H1 (cell line): ENCODE measurements around the gene IL1R1. TPM values are rescaled to one million over a fixed set of nuclear protein-coding genes. Genes with fewer than 3 reads are reported as not detected.

Source experiments
- CTCF ChIA-PET: fragments of 300-600 bp; sonication (Branson Sonifier 250); formaldehyde crosslinking; loops from one replicate; lab custom pipeline; 2021; ENCODE audit not compliant: partially characterized antibody; lab: Charles Lee
- POLR2A ChIA-PET: fragments of 300-600 bp; sonication (Branson Sonifier 250); formaldehyde crosslinking; loops from one replicate; lab custom pipeline; 2021; ENCODE audit warnings: inconsistent platforms; ENCODE audit not compliant: partially characterized antibody; lab: Charles Lee
- DNase-seq, 2 experiments: peaks; one replicate each; pipeline versions ENCODE4 v3.0.0 to v3.0.0-alpha.2; 2010 to 2022; ENCODE audit warnings: low spot score in 2 of 2, low read depth in 1 of 2, mixed read lengths in 1 of 2
- FAIRE-seq: peaks from 2 replicates; lab custom pipeline; 2011; peaks lifted over from hg19 to GRCh38; lab: Jason Lieb, UNC
- H2AFZ ChIP-seq: 2 replicates; pipeline ENCODE4 v1.8.1; 2012; ENCODE audit warnings: low read length, inconsistent platforms
- H2AK5ac ChIP-seq: 2 replicates; pipeline ENCODE4 v1.6.1; 2013; ENCODE audit warnings: low read depth, low read length
- H2BK120ac ChIP-seq: replicated peaks from 2 replicates; pipeline ENCODE3; 2013; ENCODE audit warnings: low read depth, low read length, inconsistent platforms
- H2BK12ac ChIP-seq: 2 replicates; pipeline ENCODE4 v1.6.1; 2013; ENCODE audit warnings: low read depth, low read length
- H2BK15ac ChIP-seq: 2 replicates; pipeline ENCODE4 v1.6.1; 2013; ENCODE audit warnings: low read length
- H2BK20ac ChIP-seq: 2 replicates; pipeline ENCODE4 v1.6.1; 2013; ENCODE audit warnings: low read length
- H2BK5ac ChIP-seq: 2 replicates; pipeline ENCODE4 v1.6.1; 2013; ENCODE audit warnings: low read depth, low read length
- H3K14ac ChIP-seq: 2 replicates; pipeline ENCODE4 v1.6.1; 2013; ENCODE audit warnings: inconsistent platforms; ENCODE audit not compliant: insufficient read length
- H3K18ac ChIP-seq: 2 replicates; pipeline ENCODE4 v1.6.1; 2013; ENCODE audit warnings: low read length; ENCODE audit errors: extremely low read depth
- H3K23ac ChIP-seq: 2 replicates; pipeline ENCODE4 v1.6.1; 2013; ENCODE audit warnings: inconsistent platforms; ENCODE audit not compliant: insufficient read length
- H3K23me2 ChIP-seq: 2 replicates; pipeline ENCODE4 v1.6.1; 2013; ENCODE audit warnings: low read depth, low read length
- H3K27ac ChIP-seq: 2 replicates; pipeline ENCODE4 v1.6.1; 2011; ENCODE audit warnings: low read depth, low read length, inconsistent platforms
- H3K27me3 ChIP-seq, 4 experiments: replicated peaks in 1 of 4; 1 replicate in 1 of 4; 2 replicates in 3 of 4; pipeline versions ENCODE4 v1.6.1 to v1.8.1; 2011 to 2013; ENCODE audit warnings: low read length in 3 of 4, mild to moderate bottlenecking in 3 of 4, inconsistent platforms in 2 of 4, mixed read lengths in 2 of 4, moderate library complexity in 1 of 4; ENCODE audit not compliant: control insufficient read depth in 3 of 4, insufficient read depth in 3 of 4; ENCODE audit errors: extremely low read depth in 1 of 4
- H3K36me3 ChIP-seq, 4 experiments: 2 replicates each; pipeline versions ENCODE4 v1.6.1 to v1.8.1; 2011 to 2013; ENCODE audit warnings: mild to moderate bottlenecking in 4 of 4, low read length in 3 of 4, moderate library complexity in 2 of 4, control low read depth in 1 of 4, inconsistent platforms in 1 of 4; ENCODE audit not compliant: insufficient read depth in 4 of 4, control insufficient read depth in 2 of 4
- H3K4ac ChIP-seq: replicated peaks from 2 replicates; pipeline ENCODE3; 2013; ENCODE audit warnings: low read length, low read depth, mixed read lengths, inconsistent platforms; ENCODE audit not compliant: insufficient read length
- H3K4me1 ChIP-seq, 4 experiments: replicated peaks in 1 of 4; 1 replicate in 1 of 4; 2 replicates in 3 of 4; pipeline versions ENCODE4 v1.6.1 to v1.8.1; 2011 to 2013; ENCODE audit warnings: low read length in 3 of 4, inconsistent platforms in 2 of 4, mixed read lengths in 1 of 4; ENCODE audit not compliant: insufficient read depth in 4 of 4, control insufficient read depth in 3 of 4
- H3K4me2 ChIP-seq, 2 experiments: 2 replicates each; pipeline versions ENCODE4 v1.6.1 to v1.8.1; 2011 to 2013; ENCODE audit warnings: low read depth in 2 of 2, low read length in 2 of 2, control low read depth in 1 of 2, inconsistent platforms in 1 of 2, mild to moderate bottlenecking in 1 of 2; ENCODE audit not compliant: insufficient read depth in 1 of 2
- H3K4me3 ChIP-seq, 4 experiments: fragments of 200-600, 300-600 bp in 1 of 4; sonication (generic), shearing (Covaris generic), sonication (Bioruptor Twin) in 1 of 4; 2 replicates each; pipeline versions ENCODE4 v1.5.1 to v1.8.1; 2011 to 2016; ENCODE audit warnings: low read length in 4 of 4, low read depth in 3 of 4, control low read depth in 2 of 4, inconsistent platforms in 2 of 4, mild to moderate bottlenecking in 2 of 4, mixed read lengths in 1 of 4, moderate library complexity in 1 of 4; ENCODE audit not compliant: insufficient read depth in 2 of 4; ENCODE audit errors: extremely low read depth in 1 of 4
- H3K56ac ChIP-seq: replicated peaks from 2 replicates; pipeline ENCODE3; 2013; ENCODE audit warnings: low read depth, mild to moderate bottlenecking, mixed read lengths, low read length, inconsistent platforms; ENCODE audit not compliant: insufficient read length
- H3K79me1 ChIP-seq: 2 replicates; pipeline ENCODE4 v1.6.1; 2013; ENCODE audit warnings: low read depth, low read length, control low read depth
- H3K79me2 ChIP-seq, 2 experiments: 2 replicates each; pipeline versions ENCODE4 v1.6.1 to v1.8.1; 2012 to 2013; ENCODE audit warnings: low read length in 2 of 2, mild to moderate bottlenecking in 2 of 2, inconsistent platforms in 1 of 2; ENCODE audit not compliant: insufficient read depth in 2 of 2, control insufficient read depth in 1 of 2
- H3K9ac ChIP-seq, 4 experiments: replicated peaks in 1 of 4; 1 replicate in 1 of 4; 2 replicates in 3 of 4; pipeline versions ENCODE4 v1.6.1 to v1.8.1; 2011 to 2013; ENCODE audit warnings: low read depth in 3 of 4, low read length in 3 of 4, control low read depth in 2 of 4, mild to moderate bottlenecking in 2 of 4, moderate library complexity in 2 of 4, inconsistent platforms in 1 of 4; ENCODE audit errors: extremely low read depth in 1 of 4
- H3K9me3 ChIP-seq, 2 experiments: 2 replicates each; pipeline versions ENCODE4 v1.6.1 to v1.8.1; 2012 to 2013; ENCODE audit warnings: mild to moderate bottlenecking in 2 of 2, moderate library complexity in 2 of 2, control low read depth in 1 of 2, inconsistent platforms in 1 of 2, low read depth in 1 of 2, low read length in 1 of 2, mixed read lengths in 1 of 2; ENCODE audit not compliant: insufficient read depth in 2 of 2
- H4K20me1 ChIP-seq, 2 experiments: replicated peaks in 1 of 2; 2 replicates each; pipeline versions ENCODE3 to v1.8.1; 2011 to 2013; ENCODE audit warnings: inconsistent platforms in 2 of 2, low read length in 2 of 2, mild to moderate bottlenecking in 1 of 2; ENCODE audit not compliant: insufficient read depth in 2 of 2, control insufficient read depth in 1 of 2
- H4K5ac ChIP-seq: 2 replicates; pipeline ENCODE4 v1.6.1; 2013; ENCODE audit warnings: low read length, low read depth, mixed read lengths, inconsistent platforms; ENCODE audit not compliant: insufficient read length
- H4K8ac ChIP-seq: 2 replicates; pipeline ENCODE4 v1.8.0; 2013; ENCODE audit warnings: mild to moderate bottlenecking, moderate library complexity, low read length, inconsistent platforms; ENCODE audit not compliant: insufficient read depth; ENCODE audit errors: extremely low read depth
- H4K91ac ChIP-seq: replicated peaks from 2 replicates; pipeline ENCODE3; 2013; ENCODE audit warnings: low read length, mixed read lengths, inconsistent platforms; ENCODE audit not compliant: insufficient read length
- ATF2 ChIP-seq: IDR thresholded peaks from 2 replicates; pipeline ENCODE4 v1.6.1; 2012; ENCODE audit warnings: low read length, inconsistent platforms
- BACH1 ChIP-seq: IDR thresholded peaks from 2 replicates; pipeline ENCODE4 v1.6.1; 2012; ENCODE audit warnings: low read length, improper control_type of control experiment
- BCL11A ChIP-seq, 2 experiments: IDR thresholded peaks; one replicate each; pipeline ENCODE4 v1.6.1; 2011; ENCODE audit warnings: low read depth in 2 of 2, low read length in 2 of 2, mild to moderate bottlenecking in 2 of 2
- CHD1 ChIP-seq: IDR thresholded peaks from 2 replicates; pipeline ENCODE4 v1.6.1; 2012; ENCODE audit warnings: low read depth, low read length, improper control_type of control experiment
- CHD2 ChIP-seq: IDR thresholded peaks from 2 replicates; pipeline ENCODE4 v1.6.1; 2012; ENCODE audit warnings: low read length, improper control_type of control experiment
- CREB1 ChIP-seq: IDR thresholded peaks from 2 replicates; pipeline ENCODE4 v1.6.1; 2012; ENCODE audit warnings: inconsistent platforms
- E2F6 ChIP-seq: IDR thresholded peaks from 2 replicates; pipeline ENCODE4 v1.6.1; 2012; ENCODE audit warnings: inconsistent platforms
- FOSL1 ChIP-seq: IDR thresholded peaks from 2 replicates; pipeline ENCODE4 v1.6.1; 2011; ENCODE audit warnings: mild to moderate bottlenecking, low read depth, low read length, moderate library complexity; ENCODE audit not compliant: insufficient read depth
- GTF2F1 ChIP-seq: IDR thresholded peaks from 2 replicates; pipeline ENCODE4 v1.6.1; 2012; ENCODE audit warnings: low read depth, low read length, improper control_type of control experiment, borderline replicate concordance
- MAX ChIP-seq: IDR thresholded peaks from 2 replicates; pipeline ENCODE4 v1.6.1; 2012; ENCODE audit warnings: inconsistent platforms
- SP1 ChIP-seq: IDR thresholded peaks from 2 replicates; pipeline ENCODE4 v1.6.1; 2011; ENCODE audit warnings: low read depth, low read length
- YY1 ChIP-seq: IDR thresholded peaks from 2 replicates; pipeline ENCODE4 v1.6.1; 2011; ENCODE audit warnings: low read depth, mild to moderate bottlenecking, low read length
- ZNF274 ChIP-seq: IDR thresholded peaks from 2 replicates; pipeline ENCODE4 v1.7.0; 2012; ENCODE audit warnings: low read length, borderline replicate concordance; ENCODE audit errors: extremely low read depth
- WGBS, 2 experiments: shearing (Covaris generic) in 1 of 2; methylation state at CpG; one replicate each; pipeline versions ENCODE4 v1.1.6 to v1.1.7; 2013 to 2015; ENCODE audit warnings: low lambda C conversion rate in 2 of 2, mixed read lengths in 2 of 2, inconsistent platforms in 1 of 2, low coverage in 1 of 2, missing lambda C conversion rate in 1 of 2; ENCODE audit not compliant: insufficient replicate concordance in 2 of 2, insufficient coverage in 1 of 2, insufficient read length in 1 of 2; ENCODE audit errors: extremely low coverage in 1 of 2, missing lambda C conversion rate in 1 of 2; 5-methylcytosine and 5-hydroxymethylcytosine counted together
- polyA plus RNA-seq, 7 experiments: library from polyadenylated mRNA; depleted of rRNA in 3 of 7; stranded (reverse) in 5 of 7; unstranded in 2 of 7; fragments of >200 nt in 5 of 7; fragments of 200-250 nt in 2 of 7; gene quantifications; 1 replicate in 5 of 7; 2 replicates in 1 of 7; 4 replicates in 1 of 7; pipeline versions ENCODE4 v1.2.1 to v1.2.3, GENCODE V29; 2011 to 2013; ENCODE audit warnings: missing spikeins in 2 of 7, mixed read lengths in 2 of 7
- total RNA-seq: library from RNA; stranded (reverse); fragmentation: NEBNext Ultra II Directional; extraction: Animal tissue kit (Norgen Biotek cat#: 25700); gene quantifications from 2 replicates; pipeline ENCODE4 v1.2.1, GENCODE V29; 2021

Gene IL1R1
- total and polyA plus RNA-seq, 2 of the 8 experiments (the other 6 are each of a cell fraction or from before 2014, with no cell fraction given) = 0.34 to 0.47 TPM

- Histone ChIP-seq H3K79me2 (no peaks in the 10 kb centered on the region), H2BK12ac (no peak overlapping the region), H3K4me2 (no peak overlapping the region), H2AFZ (no peak overlapping the region), H3K23ac (no peak overlapping the region), H4K5ac (no peak overlapping the region), H3K4ac (no peak overlapping the region), H2BK20ac (no peak overlapping the region), H3K4me1 (no peaks in the 10 kb centered on the region), H3K9ac (no peak overlapping the region), H3K27me3 (peaks cover 0 to 1% (median under 1%) of the 10 kb centered on the region in 4 experiments; a peak in 3 of 7 replicates), H4K20me1 (no peaks in the 10 kb centered on the region), H3K36me3 (no peaks in the 10 kb centered on the region), H4K91ac (no peak overlapping the region), H3K56ac (no peak overlapping the region), H3K79me1 (no peaks in the 10 kb centered on the region), H4K8ac (no peak overlapping the region), H3K14ac (no peak overlapping the region), H3K27ac (no peak overlapping the region), H2BK5ac (no peak overlapping the region), H2BK120ac (no peak overlapping the region), H2BK15ac (no peak overlapping the region), H3K9me3 (no peaks in the 10 kb centered on the region), H3K18ac (no peak overlapping the region), H3K4me3 (no peak overlapping the region), H3K23me2 (no peaks in the 10 kb centered on the region), H2AK5ac (no peak overlapping the region)
- ChIA-PET POLR2A (no interaction called here), CTCF (interaction anchor here (0.9 kb wide), 1 partner anchor 249 kb away, joined by 3 read pairs; no protein-coding TSS in a partner anchor)
- DNase-seq = no peak
- no peak for FAIRE-seq
- WGBS, 2 experiments = 95% methylated on average over 5 of the region's 5 CpGs; no CpG with 5 or more reads in 1 of the 2 experiments
- TF ChIP-seq MAX (no peak), GTF2F1 (no peak), BCL11A (IDR thresholded peaks at IDR 0.05; ENCODE audit: low read depth in 2 of 2, low read length in 2 of 2) (no peak), CREB1 (no peak), ATF2 (no peak), SP1 (no peak), CHD1 (no peak), FOSL1 (no peak), E2F6 (no peak), YY1 (no peak), BACH1 (no peak), ZNF274 (no peak), CHD2 (no peak)
Measured at GRCh38 chr2:102181376-102181775, 38.8 kb downstream of the IL1R1 start.
